IPS-NIHi7 (cell line): Measurements from ENCODE around the gene CTNNBL1.
A peak's percentile ranks its signal among the peaks of the same experiment; 100 is the strongest.

Source experiments
- DNase-seq: peaks from one replicate; pipeline ENCODE4 v3.0.0; 2012; ENCODE audit warnings: mixed read lengths; ENCODE audit errors: extremely low spot score

Gene CTNNBL1

DNA sequence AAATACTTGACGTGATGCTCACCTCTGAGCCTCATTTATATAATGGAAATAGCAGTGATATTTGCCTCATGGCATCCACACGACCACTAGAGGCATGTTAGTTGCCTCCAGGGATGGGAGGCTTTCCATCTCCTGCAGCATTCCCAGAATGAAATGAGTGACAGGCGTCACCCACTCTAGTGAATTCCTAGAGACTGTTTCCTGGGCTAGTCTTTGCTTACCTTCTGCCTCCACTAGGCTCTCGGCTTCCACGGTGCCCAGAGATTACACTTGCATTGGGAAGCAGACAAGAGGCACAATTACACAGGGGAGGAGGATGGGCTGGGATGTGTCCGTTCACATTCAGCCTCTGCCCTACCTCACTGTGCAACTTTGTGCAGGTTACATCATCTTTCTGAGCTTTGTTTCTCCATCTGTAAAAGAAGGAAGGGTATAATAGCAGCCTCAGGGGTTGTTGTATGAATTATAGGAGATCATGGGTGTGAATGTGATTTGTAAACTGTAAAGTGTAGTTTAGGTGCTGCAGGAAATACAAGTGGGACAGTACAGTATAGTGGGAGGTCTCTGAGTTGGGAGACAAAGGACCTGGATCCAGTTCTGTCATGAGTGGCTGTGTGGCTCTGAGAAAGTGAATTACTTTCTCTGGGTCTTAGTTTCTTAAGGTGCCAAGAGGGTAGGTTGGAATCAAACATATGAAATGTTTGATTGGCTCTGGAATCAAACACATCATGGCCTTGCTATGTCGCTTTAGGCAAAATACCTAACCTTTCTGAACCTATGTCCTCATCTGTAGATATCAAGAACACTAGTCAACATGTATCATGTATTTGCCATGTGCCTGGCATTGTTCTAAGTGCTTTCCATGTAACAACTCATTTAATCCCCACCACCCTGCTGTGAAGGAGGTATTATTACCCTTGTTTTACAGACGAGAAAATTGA lies 205.5 kb downstream of the CTNNBL1 start:
- no peak for DNase-seq

DNA sequence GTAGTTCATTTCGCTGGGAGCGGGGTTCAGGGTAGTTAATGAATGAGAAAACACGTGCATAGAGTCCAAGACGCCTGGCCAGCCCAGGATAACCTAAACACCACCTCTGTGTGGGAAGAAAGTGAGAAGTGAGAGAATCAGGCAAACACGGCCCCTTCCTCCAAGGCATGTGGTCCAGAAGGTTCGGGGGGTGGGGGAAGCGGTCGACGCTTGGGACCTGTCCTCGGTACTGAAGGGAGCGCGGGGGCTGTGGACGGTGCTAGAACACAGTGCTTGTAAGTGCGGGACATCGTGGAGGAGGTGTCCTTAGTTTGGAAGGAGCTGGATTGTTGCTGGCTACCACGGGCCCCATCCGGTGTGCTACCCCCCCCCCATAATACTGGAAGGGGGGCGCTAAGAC lies 207.4 kb downstream of the CTNNBL1 start:
- peak; percentile 82 for DNase-seq

- DNase-seq = peak; percentile 83
These were observed 208.0 kb downstream of the CTNNBL1 start for GRCh38 chr20:37901654-37902503.

DNA sequence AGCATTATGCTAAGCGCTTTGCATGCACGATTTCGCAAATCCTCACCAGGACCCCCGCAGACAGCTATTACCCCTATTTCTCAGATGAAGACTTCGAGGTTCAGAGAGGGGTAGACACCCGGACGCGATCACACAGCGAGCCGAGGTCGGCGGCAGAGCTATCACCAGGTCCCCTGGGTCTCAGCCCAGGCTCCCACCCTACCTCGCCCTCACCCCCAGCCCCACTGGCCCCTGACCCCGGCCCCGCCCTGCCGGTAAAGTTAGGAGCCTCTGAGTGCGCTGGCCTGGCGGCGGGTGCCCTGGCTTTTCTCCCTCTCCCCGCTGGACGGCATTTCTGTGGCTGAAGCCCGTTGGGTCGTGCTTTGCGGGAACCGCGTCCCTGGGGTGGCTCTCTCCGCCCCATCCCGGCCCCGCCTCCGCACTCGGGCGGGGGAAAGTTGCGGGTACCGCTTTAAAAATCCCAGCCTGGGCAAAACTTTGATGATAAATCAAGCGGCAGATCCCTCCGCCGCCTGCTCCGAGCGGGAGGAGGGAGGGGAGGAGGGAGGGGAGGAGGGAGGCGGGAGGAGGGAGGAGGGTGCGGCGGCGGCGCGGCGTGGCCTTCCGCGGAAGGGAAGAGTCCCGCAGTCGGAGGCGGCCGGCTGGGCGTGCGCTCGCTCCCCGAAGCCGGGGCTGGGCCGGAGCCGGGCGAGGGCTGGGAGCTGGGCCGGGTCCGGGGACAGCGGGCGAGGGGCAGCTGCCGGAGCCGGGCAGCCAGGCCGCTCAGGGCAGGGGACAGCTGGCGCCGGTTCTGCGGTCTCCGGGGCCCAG lies 208.9 kb downstream of the CTNNBL1 start, which contains the start of gene VSTM2L:
VSTM2L (plus strand) TSS at position 624 of the 810 bp plus-strand sequence. CDS start 224 bp downstream, outside the sequence.
- no peak for DNase-seq

GRCh38 chr20:37903317-37904007 lies 209.6 kb downstream of the CTNNBL1 start:
- no peak for DNase-seq

DNA sequence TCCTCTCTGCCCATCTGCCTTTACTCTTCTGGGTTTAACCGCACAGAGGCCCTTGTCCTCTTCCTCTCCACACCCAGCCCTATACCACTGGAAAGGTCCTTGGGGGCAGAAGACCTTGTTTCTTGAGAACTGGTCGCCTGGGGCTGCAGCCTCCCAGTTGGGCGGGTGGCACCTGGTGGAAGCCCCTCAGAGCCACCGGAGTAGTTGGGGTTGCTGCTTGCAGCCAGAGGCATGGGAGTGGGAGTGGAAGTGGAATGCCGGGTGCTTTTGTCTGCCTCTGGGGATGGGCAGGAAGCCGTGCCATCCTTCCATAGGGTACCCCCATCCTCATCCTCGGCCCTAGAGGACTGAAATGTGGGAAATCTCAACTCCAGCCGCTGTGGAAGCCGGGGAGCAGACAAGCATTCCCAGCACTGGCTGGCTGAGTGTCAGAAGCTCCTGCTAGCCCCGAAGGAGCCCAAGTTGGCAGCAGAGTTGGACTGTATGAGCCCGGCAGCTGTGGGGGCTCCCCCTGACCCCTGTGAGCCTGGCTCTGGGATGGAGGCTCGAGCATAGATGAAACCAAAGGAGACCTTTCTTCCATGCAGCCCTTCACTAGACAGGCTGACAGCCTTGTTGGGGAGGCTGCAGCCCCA lies 210.3 kb downstream of the CTNNBL1 start:
- no peak for DNase-seq

- DNase-seq = no peak
These were observed 211.1 kb downstream of the CTNNBL1 start for GRCh38 chr20:37904845-37905373.

DNA sequence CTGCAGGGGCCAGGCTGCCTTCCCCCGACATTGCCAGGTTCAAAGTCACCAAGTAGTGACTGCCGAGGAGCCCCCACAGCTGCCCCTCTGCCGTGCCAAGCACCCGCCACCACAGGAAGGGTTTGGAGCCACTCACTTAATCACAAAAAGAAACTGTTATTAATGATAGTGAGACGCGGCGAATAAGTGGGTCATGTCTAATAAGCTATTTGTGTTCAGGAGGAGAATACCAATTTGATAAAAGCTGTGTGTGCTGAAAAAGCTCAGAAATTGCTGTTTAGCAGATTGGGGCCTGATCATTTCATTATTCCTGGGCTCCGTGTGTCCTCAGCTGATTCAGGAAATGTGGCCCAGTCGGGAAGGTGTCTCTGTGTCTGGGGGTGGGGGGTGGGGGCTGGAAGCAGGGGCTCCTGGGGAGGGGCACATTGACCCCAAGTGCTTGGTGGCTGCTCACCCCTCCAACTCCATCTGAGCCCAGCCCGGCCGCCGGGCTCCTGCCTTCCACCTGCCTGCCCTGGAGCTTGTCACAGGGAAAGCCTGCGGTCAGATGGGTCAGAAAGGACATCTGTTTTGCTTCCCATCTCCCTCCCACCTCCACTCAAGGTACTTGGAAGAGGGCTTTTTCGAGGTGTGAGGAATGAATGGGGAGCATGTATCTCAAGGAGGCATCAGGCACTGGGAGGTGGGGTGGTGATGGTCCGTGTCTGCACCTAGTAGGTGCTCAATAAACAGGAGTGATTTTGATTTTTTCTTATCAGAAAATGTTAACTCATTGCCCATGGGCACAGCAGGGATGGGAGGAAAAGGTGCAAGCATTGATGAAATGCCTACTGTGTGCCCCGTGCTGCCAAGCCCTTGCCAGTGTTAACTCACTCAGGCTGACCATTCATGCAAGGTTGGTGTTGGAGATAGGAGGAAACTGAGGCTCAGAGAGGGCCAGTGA lies 212.1 kb downstream of the CTNNBL1 start:
- no peak for DNase-seq

GRCh38 chr20:37907330-37907676 lies 213.5 kb downstream of the CTNNBL1 start:
- no peak for DNase-seq

DNA sequence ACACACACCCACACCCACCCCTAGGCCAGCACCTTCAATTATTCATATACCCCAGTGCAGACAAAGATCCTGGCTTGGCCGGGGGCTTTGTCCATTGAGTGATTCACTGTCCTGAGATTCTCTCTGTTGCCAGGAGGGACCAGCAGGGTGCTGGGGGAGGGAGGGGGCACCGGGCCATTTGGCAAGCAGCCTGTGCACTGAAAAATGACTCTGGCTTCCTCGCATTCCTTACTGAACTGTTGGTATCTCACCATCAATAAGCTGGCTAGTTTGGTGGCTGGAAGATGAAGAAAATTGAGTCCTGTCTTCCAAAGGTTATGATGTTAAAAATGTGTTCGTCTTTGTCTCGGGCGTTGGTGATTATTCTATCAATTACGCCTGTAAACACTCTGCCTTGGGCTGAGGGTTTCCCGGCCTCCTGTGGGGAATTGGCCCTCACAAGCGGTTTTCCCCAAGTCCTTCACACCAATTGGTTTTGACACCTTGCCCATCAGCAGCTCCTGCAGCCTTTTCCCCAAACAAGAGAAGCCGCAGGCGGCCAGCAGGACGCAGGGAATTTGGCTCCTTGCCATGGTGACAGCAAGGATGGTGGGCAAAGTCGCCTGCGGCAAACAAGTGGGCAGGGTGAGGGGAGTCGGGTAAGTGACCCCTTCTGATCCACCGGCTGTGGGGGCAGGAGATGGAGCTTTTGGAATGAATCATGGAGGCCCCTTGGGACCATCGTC lies 214.0 kb downstream of the CTNNBL1 start:
- peak; percentile 67 for DNase-seq

GRCh38 chr20:37911261-37911660 lies 217.4 kb downstream of the CTNNBL1 start:
- DNase-seq = no peak

GRCh38 chr20:37911838-37912281 lies 218.0 kb downstream of the CTNNBL1 start:
- no peak for DNase-seq

- no peak for DNase-seq
These were observed 219.0 kb downstream of the CTNNBL1 start for GRCh38 chr20:37912874-37913273.

DNA sequence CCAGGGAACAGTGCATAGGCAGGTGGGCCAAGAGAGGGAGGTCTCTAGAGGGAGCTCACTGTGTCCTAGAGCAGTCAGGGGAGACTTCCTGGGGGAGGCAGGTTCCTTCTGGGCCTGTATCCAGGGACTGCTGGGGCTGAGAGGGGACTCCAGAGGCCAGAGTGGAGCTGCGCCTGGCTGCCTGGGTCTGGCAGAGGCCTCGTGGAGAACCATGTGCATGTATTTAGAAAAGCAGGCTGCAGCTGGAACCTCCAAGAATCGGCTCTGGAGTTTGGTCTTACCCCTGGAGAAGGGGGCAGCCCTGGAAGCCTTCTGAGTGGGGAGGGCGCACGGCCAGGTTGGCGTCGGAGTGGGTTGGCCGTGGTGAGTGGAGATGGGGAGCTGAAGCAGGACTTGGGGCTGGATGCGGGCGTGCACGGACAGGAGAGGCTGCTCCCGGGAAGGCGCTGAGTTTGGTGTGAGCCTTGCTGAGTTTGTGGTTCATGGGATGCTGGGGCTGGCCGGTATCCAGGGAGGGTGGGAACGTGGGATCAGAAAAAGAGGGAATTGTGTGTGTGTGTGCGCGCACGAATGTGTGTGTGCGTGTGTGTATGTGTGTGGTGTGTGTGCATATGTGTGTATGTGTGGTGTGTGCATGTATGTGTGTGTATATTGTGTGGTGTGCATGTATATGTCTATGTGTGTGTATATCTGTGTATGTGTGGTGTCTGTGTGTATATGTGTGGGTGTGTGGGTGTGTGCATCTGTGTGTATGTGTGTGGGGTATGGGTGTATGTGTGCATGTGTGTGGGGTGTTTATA lies 219.9 kb downstream of the CTNNBL1 start:
- DNase-seq = no peak

DNA sequence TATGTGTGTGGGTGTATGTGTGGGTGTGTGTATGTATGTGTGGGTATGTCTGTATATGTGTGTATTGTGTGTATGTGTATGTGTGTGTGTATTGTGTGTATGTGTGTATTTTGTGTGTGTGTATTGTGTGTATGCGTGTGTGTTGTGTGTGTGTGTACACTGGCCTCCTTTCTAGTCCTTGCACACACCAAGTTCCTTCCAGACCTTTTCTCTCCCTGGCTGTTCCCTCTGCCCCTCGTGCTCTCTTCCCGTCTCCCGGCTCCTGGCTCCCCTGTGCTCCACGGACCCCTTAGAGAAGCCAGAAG lies 220.5 kb downstream of the CTNNBL1 start:
- DNase-seq = no peak

DNA sequence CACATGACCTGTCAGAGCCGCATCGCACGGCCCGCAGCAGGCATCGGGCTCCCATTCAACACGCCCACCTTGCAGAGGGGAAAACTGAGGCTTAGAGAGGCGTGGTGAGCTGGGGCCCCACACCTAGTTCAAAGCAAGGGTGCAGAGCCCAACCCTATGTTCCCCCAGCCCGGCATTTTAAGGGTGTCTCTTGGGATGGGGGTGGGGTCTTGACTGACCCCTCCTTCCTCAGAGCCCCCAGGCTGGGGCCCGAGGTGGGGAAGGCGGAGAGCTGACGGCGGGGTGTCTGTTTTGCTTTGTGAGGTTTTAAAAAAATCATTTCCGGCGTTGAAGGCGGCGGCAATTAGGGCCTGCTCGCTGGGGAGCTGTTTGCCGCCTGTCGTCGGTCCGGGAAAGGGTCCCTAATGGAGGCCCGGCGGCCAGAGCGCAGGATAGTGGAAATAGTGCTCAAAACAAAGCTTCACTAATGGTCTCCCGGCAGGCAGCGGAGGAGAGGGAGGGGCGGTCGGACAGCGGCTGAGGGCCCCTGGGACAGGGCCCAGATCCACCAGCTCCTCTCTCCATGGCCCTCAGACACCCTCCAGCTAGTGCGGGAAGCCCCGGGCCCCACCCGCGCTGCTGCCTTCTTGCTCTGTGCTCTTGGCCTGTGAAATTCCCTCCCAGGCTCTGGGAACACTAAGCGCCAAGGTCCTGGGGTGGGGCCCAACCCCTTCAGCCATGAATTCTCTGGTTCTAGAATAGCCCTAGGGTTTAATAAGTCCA lies 221.0 kb downstream of the CTNNBL1 start:
- peak; percentile 81 for DNase-seq

DNA sequence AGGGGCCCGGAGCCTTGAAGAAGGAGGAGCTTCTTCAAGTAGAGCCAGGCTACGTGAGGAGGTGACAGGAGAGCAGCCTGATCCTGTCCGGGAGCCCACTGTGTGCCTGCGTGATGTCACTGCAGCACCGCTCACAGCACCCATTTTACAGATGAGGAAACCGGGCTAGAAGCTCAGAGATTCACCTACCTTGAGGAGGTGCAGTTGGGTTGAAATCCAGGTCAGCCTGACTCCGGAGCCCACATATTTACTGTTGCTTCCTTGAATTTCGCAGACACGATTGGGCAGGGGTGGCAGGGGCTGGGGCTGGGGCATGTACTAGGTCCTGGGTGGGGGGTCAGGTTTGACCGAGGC lies 221.6 kb downstream of the CTNNBL1 start:
- DNase-seq = no peak
